Astrocyte of the hippocampus (primary cell): ENCODE data around the gene DIO3.

Source experiments
- DNase-seq: peaks from one replicate; pipeline ENCODE4 v3.0.0; 2011; ENCODE audit warnings: low read depth, low spot score

The DIO3 gene

DNA sequence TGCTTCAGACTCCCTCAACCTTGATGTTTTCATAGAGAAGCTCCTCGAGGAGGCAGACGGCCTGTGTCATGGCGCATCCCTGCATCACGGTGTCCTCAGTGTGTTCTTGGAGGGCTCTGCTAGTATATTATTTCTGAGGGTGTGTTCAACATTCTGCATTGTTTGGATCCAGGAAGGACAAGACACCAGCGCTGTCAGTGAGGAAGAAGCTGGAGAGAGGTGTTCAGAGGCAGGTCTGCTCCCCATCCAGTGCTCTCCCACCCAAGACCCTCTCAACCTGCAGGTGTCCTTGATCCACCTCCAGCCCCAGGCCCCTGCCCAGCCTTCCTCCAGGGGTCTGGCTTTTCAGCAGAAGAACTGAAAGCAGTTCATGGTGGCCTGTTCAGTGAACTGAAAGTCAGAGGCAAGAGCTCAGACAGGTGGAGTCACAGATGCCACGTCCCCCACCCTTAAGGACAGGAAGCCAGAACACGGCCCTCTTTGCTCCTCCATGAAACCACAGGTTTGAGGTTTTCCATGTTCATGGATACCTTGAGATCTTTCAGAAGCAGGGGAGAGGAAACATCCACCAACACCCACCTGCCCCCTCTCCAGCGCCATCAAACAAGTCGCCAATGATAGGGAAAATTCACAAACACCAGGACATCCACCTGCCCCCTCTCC lies 37.4 kb downstream of the DIO3 start:
- no peak for DNase-seq

DNA sequence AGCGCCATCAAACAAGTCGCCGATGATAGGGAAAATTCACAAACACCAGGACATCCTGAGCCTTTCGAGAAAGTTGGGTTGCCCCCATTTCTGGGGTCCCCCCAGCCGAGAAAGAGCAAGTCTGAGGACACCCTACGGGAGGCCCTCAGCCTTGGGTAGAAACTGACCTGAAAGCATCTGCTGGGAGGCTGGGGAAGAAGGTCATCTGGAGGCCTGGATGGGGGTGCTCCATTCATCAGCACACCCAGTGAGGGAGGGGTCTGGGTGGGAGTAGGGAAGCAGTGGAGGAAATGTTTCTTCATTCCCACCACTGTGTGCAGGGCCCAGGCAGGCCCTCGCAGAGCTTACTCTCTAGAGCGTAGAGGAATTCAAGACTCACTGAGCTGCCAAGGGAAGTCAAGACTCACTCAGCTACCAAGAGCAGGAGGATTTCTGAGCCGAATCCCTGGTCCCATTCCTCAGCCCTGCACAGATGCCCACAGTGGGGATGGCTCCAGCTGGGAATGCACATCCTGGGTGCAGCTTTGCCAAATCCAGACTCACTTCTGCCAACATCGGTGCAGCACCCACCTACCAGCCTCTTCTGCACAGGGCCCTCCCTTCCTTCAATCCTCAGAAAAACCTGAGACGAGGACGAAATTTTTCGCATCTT lies 38.1 kb downstream of the DIO3 start:
- no peak for DNase-seq

DNA sequence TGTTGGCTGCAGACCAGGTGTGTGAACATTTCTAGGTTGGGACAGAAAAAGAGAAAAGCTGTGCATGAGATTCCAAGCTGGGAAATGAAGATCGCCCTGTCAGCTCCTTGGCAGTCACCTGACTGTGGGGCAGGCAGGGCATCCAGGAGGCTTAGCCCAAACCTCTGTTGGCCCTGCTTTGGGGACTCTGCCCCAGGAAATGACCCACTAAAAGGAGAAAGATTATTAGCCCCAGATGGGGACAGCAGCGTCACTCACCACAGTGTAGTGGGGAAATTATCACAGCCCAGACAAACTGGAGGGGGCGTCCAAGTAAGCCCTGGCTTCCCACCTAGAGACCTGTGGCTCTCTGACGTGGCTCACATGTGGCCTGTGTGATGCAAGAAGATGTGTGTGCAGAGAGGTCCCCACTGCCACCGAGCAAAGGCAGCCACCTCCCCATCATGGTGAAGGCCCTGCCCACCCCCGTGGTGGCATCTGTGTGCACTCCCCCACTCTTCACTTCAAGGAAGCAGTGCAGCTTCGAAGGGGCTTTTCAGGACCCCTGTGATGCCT lies 39.1 kb downstream of the DIO3 start:
- no peak for DNase-seq

DNA sequence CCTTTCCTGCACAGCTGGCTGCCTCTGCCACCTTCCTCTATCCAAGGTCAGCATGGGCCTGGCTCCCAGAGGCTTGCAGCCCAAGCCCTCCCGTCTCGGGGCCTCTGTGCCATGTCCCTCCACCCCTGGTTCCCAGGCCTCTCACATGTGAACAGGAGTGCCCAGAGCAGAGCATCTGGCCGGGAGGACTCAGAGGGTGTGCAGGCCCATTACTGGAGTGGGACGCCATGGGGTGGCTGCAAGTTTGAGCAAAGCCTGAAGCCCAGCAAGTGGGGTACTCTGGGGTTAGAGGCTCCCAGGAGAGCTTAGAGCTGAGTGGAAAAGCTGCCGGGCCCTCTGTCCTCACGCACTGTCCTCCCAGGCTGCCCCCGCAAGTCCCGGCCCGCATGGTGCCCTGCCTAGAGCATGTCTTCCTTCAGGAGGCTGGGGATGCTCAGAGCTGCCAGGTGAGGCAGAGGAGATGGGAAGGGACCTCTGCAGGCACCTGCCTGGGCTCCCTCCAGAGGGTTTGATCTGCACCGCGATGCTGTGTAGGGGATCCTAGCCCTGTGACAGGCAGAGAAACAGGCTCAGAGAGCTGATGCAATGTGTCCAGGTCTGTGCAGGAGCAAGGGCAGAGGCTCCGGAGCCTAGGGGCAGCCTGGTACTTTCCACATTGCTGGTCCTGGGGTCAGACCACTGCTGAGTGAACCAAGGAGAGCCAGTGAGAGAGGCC lies 39.8 kb downstream of the DIO3 start:
- no peak for DNase-seq

DNA sequence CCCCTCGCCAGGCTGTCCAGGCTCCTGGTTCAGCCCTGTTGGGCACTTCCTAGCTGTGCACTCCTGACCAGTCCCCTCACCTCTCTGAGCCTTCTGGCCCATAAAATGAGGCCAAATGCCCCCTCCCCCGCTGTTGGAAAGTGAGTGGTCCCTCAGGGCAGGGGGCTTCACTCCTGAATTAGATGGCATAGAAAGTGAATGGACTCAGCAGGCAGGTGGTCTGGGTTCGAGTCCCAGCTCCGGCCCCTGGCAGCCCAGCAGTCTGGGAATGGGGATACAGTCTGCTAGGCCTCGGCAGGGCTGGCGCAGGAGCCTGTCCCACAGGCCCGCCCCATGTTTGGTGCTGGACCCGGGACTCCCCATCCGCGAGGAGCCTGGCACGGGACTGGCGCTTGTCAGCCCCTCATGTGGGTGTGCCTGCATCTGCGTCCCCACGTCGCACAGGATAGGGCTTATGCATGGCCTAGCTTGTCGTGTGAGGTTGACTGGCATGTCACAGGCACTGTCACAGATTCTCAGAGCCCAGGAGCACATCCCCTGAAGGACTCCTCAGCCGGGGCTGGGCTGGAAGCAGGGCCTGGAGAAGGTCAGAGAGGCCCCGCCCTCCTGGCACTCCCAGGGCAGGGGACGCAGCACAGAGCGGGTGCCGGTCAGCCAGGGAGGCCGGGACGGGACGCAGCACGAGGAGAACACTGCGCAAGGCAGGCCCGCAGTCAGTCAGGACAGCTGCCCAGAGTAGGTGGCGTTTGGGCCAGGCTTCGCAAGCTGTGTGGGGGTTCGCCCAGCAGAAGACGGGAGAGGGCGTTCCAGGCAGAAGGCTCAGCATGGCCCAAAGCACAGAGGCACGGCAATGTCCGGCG lies 40.5 kb downstream of the DIO3 start:
- no peak for DNase-seq

DNA sequence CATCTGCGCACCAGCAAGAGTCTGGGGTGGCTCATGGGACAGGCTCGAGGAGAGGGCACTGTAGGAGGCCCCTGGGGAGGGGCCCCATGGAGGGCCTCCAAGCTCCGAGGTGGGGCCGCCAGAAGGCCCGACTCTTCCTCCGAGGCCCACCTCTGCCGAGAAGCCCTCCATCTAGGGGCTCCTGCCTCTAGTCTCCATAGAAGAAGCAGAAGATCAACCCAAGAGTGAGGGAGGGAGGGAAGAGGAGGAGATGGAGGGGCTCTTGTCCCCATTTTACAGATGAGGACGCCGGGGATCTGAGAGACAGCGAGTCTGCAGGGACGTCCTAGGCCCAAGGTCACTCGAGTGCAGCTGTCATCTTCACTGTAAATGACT lies 41.2 kb downstream of the DIO3 start:
- DNase-seq = no peak

DNA sequence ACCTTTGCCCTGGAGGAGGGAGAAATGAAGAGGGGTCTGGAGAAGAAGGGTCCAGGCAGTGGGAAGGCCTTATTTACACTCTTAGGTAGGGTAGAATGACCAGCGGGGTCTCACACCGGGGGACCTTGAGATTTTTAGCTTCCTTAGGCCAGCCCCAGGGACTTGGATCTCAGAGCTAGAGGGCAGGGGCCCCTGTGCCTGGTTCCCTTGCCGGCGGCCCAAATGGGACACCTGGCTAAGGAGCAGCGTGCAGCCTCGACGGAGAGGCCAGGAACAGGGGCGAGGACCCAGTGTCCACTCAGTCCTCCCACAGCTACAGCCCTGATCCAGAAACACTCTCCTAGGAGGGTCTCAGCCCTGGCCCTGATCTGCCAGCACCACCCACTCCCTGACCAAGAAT lies 41.8 kb downstream of the DIO3 start:
- no peak for DNase-seq

DNA sequence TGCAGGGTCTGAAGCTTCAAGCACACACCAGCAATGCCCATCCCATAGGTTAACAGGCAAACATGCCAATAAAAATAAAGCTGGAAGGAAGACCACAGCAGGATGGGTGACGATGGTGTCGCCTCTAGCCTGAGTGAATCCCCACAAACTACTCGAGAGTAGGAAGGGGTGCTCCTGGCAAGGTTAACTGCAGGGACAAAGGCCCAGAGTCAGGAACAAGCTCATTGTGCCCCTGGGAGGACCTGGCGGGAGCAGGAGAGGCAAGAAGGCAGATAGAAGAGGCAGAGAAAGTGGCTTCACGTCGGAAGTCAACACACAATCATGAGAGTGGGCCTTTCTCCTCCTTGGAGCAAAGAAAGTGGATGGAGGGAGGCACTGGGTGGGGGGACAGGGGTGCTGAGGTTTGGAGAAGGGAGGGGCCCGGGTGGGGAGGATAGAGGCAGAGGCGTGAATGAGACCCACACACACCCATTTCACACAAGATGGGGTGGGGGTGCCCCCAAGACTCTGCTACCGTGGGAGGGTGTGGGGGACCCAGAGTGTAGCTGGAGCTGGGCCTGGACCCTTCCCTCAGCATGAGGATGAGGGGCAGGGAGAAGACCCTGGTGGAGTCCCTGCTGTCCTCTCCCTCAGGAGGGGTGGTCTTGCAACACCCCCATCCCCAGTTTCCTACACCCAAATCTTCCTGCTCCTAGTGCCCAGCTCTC lies 43.1 kb downstream of the DIO3 start:
- DNase-seq = no peak

DNA sequence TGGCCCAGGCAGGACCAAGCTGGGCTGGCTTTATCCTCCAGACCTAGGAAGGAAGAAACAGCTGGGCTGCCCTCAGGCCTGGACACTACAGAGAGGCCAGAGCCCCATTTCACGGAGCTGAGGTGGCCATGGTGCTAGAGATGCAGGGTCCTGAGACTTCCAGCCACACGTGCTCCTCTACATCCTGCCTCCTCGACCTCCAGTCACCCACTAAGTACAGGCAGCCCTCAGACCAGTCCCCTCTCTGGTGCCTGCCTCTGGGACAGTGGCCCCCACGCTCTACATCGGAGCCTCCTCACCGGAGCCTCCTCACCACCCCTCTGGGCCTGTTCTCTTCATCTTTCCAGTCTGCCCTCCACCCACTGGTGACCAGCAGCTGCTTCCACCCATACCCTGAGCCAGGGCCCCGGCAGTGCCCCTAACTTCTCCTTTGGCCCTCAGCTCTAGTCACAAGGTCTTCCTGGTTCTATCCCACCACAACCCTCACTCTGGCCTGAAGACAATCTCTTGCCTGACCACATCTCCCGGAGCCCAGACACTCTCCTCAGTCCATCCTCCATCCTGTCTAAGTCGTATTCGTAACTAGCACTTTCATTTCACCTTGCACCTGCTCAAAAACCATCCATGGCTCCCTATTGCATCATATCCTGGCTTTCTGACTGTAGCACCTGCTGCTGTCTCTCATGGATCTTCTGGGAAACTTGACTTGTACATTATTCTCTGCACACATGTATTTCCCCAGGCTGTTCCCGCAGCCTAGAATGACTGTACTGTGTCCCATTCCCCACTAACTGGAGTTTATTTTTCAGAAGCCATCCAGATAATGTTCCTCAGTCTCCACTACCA lies 43.9 kb downstream of the DIO3 start:
- DNase-seq = no peak

DNA sequence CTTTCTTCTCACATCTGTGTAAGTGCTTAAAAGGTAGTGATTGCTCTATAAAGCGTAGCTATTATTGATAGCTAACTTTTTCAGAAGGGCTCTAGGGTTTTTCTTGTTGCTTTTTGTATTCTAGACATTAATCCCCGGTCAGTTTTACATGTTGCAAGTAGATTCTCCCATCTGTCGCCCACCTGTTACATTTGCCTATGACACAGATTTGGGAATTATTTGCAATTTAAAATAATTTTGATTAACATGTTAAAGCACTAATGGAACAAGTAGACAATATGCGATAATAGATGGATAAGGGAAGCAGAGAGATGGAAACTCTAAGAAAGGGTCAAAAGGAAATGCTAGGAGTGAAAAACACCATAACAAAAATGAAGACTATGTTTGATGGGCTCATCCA lies 44.5 kb downstream of the DIO3 start:
- DNase-seq = no peak
